Endothelial cell of umbilical vein (primary cell): ENCODE results near the gene KLHL1.

Source experiments
- CTCF ChIP-seq, 2 donors: IDR thresholded peaks; 1 replicate in 1 of 2; 2 replicates in 1 of 2; pipeline ENCODE4 v1.5.1; 2011; ENCODE audit warnings: low read length in 2 of 2, mild to moderate bottlenecking in 2 of 2, moderate library complexity in 2 of 2, control low read depth in 1 of 2, inconsistent platforms in 1 of 2, low read depth in 1 of 2; ENCODE audit not compliant: insufficient read depth in 1 of 2; ENCODE audit errors: extremely low read depth in 1 of 2
- EZH2 ChIP-seq: IDR thresholded peaks from 2 replicates; pipeline ENCODE4 v1.6.1; 2012; ENCODE audit warnings: borderline replicate concordance, low read depth, mild to moderate bottlenecking, moderate library complexity, low read length, inconsistent platforms; ENCODE audit not compliant: severe bottlenecking
- GATA2 ChIP-seq: IDR thresholded peaks from 2 replicates; pipeline ENCODE4 v1.7.0; 2011; ENCODE audit warnings: low read depth, mild to moderate bottlenecking, moderate library complexity, mixed read lengths, low read length; ENCODE audit not compliant: insufficient read length, insufficient read depth
- JUN ChIP-seq: IDR thresholded peaks from 2 replicates; pipeline ENCODE4 v1.6.1; 2011; ENCODE audit warnings: borderline replicate concordance, low read depth; ENCODE audit not compliant: insufficient read length, insufficient read depth
- MAX ChIP-seq: IDR thresholded peaks from 2 replicates; pipeline ENCODE4 v1.6.1; 2011; ENCODE audit not compliant: insufficient read depth, insufficient read length
- POLR2A ChIP-seq: IDR thresholded peaks from 2 replicates; pipeline ENCODE4 v1.6.1; 2012; ENCODE audit warnings: low read depth, mild to moderate bottlenecking, control low read depth, low read length
- POLR2AphosphoS5 ChIP-seq: IDR thresholded peaks from 2 replicates; pipeline ENCODE4 v1.6.1; 2012; ENCODE audit warnings: low read depth, mild to moderate bottlenecking, control low read depth, low read length, moderate library complexity; ENCODE audit not compliant: insufficient read depth

GRCh38 chr13:69872321-69873047 is 235.8 kb downstream of the KLHL1 start:
- TF ChIP-seq POLR2A: no peak
- no peak for TF ChIP-seq CTCF (IDR thresholded peaks at IDR 0.05; ENCODE audit: extremely low read depth in 1 of 2, insufficient read depth in 1 of 2, low read depth in 1 of 2, low read length in 2 of 2)
- TF ChIP-seq EZH2: no peak
- no peak for TF ChIP-seq POLR2AphosphoS5
- TF ChIP-seq GATA2: no peak
- no peak for TF ChIP-seq JUN
- no peak for TF ChIP-seq MAX
